SK-N-MC (cell line): ENCODE data around the gene ACTG1.
A peak's percentile ranks its signal among the peaks of the same experiment; 100 is the strongest.

ENCODE experiments used
- EZH2 ChIP-seq: fragments of 200-600 bp; sonication (generic); IDR thresholded peaks from one replicate; pipeline ENCODE4 v1.6.1; 2017; ENCODE audit warnings: antibody characterized with exemption
- FOXP2 ChIP-seq: optimal IDR thresholded peaks from 2 replicates; pipeline ENCODE3; 2011; ENCODE audit warnings: mild to moderate bottlenecking, moderate library complexity; ENCODE audit not compliant: insufficient read depth; ENCODE audit errors: extremely low read length, control extremely low read depth
- POLR2AphosphoS5 ChIP-seq: IDR thresholded peaks from 2 replicates; pipeline ENCODE4 v1.6.1; 2012; ENCODE audit warnings: mild to moderate bottlenecking, low read depth, low read length, borderline replicate concordance

- TF ChIP-seq EZH2 (no peak), POLR2AphosphoS5 (peak; percentile 7; the same call in 1 of the 2 replicates), FOXP2 (no peak)
Measured at GRCh38 chr17:81534157-81535006, 21.8 kb upstream of the ACTG1 start.
